Stimulated activated CD8-positive, alpha-beta memory T cell treated with anti-CD3 and anti-CD28 coated beads, Interleukin-2, amount 100 ng/mL, for 48 hours (primary cell): Measurements from ENCODE around the gene U2AF1L4.

Source experiments
- DNase-seq, 2 donors: peaks; one replicate each; pipeline ENCODE4 v3.0.0-alpha.2; 2020; ENCODE audit warnings: low read depth in 2 of 2

U2AF1L4 gene, protein sequence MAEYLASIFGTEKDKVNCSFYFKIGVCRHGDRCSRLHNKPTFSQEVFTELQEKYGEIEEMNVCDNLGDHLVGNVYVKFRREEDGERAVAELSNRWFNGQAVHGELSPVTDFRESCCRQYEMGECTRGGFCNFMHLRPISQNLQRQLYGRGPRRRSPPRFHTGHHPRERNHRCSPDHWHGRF

DNA sequence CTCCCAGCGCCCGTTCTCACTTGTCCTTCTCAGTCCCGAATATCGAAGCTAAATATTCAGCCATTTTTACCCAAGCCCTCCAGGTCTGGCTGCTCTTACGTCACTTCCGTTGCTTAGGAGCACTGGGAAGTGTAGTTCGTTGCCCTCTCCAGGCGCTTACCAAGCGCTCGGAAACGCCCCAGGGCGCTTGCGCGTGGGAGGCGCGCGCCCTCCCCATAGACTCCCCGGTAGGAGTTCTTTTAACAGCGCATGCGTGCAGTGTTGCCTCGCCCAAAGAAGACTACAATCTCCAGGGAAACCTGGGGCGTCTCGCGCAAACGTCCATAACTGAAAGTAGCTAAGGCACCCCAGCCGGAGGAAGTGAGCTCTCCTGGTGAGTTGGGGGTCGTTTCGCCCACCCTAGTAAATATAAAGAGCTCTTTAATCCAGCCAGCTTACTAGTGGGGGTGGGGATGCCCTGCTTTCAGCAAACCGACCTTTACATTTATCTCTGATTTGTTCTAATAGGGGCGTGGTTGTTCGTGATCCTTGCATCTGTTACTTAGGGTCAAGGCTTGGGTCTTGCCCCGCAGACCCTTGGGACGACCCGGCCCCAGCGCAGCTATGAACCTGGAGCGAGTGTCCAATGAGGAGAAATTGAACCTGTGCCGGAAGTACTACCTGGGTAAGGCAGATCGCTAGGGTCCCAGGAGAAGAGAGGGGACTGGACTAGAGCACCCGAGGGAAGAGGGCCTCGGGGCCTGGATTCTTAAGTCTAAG, at the start of gene U2AF1L4, which contains the start of gene PSENEN:
Gene U2AF1L4 (minus strand): TSS at position 91 of the 759 bp plus-strand sequence. CDS start 27 bp downstream, at position 64.
Gene PSENEN (plus strand): TSS at position 324 of the 759 bp plus-strand sequence. CDS start 280 bp downstream, at position 604.
- DNase-seq = peak; percentile 88 to 92

DNA sequence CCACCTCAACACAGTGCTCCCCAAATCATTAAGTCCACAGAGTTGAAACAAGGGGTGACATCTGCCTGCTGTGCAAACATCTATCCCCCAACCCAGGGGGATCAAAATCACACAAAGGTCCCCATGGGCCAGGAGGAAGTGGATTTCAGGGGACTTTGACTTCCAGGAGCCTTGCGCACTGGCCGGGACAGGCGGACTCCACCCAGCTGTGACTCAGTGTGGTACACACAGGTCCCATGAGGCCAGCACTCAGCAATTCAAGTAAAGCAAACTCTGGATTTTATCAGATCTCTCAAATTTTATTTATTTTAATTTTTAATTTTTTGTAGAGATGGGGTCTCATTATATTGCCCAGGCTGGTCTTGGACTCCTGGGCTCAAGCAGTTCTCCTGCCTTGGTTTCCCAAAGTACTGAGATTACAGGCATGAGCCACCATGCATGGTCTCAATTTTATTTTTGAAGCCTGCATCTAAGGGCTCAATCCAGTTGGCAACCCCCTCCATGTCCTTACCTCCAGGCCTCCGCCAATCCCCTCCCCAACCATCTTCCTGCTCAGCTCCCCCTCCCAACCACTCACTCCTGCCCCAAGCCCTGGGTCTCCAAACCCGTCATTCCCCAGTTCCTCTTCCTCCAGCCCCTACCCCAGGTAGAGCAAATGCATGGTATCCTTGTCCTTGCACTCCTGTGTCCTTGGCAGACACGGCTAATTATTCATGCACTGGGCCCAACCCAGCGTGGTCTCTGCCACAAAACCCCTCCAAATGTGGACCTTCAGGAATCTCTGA, 48.4 kb upstream of the U2AF1L4 start:
- DNase-seq = no peak

DNA sequence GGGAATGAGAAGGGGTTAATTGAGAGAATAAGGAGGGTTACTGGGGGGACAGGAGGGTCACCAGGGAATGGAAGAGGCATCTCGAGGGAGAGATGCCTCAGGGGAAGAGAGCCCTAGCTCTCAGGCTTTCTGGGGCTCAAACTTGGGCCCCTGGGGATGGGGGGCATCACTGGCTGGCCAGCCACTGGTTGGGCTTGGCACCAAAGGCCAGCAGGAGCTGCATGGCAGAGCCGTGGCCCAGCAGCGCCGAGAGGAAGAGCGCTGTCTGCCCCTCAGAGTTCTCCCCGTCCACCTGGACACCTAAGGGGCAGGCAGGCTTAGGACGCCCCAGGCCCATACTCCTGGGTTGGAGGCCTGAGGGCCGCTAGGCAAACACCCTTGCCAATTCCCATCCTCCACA, 47.7 kb upstream of the U2AF1L4 start:
- no peak for DNase-seq

DNA sequence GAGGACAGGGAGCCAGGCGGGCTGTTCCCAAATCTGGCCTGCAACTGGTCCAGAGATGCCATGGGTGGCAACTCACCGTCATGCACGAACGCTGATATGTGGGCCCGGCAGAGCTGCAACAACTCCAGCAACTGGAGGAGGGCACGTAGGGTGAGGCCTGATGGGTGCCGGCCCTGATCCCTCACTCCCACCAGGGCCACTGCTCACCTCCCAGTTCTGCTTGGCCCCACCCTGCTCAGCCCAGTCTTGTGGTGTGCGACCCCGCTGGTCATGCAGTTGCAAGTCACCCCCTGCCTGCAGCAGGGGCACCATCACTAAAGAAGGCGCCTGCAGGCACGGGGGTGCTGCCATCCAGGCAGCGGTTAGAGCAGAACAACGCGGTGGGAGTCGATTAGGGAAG, 47.1 kb upstream of the U2AF1L4 start:
- DNase-seq = no peak

DNA sequence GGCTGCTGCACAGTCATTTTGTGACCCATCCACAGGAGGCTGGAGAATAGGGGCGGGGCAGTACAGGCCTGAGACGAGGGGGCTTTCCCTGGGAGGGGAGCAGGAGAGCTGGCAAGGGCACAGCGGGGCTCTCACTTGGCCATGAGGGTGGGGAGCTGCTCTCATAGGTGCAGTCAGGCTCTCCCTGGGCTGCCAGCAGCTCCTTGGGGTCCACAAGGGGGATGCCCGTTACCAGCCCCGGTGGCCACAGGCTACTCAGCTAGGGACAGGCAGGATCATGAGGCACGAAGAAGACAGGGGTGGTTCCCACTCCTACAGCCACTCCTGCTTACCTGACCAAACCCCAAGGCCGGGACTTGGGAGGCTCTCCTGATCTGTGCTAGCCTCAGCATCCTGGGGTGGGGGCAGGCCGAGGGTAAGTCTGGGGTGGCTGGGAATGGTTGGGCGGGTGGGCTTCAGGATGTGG, 46.6 kb upstream of the U2AF1L4 start:
- no peak for DNase-seq

DNA sequence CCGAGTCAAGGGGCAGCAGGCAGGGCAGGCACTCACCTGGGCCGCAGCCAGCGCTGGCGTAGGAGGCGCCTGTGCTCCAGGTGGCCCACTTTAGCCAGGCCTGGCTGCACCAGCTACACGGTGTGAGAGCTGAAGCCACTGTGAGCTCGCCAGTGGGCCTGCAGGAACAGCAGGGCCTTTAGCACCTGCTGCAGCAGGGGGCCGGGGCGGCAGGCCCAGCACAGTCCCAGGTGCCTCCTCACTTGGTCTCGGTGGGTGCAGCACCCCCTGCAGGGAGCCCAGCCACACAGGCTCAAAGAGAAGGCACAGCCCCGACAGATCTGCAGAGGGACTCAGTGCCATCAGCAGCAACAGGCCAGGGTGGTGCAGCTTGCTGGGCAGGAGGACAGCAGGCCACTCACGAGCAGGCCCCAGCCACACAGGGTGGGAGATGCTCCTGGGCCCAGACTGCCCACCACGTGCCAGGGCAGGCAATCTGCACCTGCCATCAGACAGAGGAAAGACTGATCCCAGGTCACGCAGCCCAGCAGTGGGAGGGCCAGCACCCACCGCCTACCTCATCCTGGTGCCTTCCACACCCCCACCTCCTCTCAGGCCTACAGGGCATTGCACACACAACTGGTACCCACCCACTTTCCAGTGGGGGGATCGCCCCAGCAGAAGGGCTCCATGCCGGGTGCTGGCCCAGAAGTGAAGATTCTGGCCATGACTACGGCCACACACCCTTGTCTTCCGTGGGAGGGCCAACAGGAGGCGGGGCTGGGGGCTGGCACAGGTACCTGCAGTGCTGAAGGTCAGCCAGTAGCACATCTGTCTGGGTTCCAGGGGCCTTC, 46.0 kb upstream of the U2AF1L4 start:
- no peak for DNase-seq

DNA sequence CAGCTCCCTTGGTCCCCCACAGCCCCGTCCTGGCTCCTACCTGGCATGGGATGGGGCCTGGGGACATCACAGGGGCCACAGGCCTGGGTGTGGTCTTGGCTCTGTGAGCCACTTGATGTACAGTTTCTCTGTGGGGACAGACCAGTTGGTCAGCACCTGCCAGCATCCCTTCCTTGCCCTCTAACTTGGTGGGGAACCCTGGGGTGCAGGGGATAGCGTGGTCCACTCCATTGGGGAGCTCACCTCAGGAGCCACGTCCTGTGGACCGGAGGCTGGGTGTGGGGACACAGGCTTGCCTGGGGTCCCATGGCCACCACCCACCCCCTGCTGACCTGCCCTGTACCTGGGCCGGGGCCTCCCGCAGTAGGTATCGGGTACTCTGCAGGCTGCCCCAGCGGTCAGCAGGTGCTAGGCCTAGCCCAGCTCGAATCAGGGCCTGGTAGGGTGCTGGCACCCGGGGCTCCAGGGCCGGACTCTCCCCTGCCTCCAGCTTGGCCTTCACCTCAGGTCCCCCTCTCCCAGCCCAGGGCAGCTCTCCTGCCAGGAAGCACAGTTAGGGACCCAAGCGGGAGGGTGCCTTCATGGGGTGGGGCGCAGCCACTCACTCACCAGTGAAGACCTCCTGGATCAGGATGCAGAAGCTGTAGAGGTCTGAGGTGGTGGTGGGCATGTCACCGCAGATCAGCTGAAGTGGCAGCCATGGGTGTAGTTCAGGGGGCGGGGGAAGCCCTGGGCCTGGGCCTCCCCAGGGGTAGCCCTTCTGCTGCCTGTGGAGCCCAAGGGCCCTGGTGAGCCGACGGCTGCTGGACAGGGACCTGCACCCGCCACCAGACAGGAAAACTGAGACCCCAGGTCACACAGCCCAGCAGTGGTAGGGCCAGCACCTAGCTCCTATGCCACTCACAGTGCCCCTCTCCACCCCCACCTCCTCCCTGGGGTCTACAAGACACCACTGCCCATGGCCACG, 45.0 kb upstream of the U2AF1L4 start:
- no peak for DNase-seq

DNA sequence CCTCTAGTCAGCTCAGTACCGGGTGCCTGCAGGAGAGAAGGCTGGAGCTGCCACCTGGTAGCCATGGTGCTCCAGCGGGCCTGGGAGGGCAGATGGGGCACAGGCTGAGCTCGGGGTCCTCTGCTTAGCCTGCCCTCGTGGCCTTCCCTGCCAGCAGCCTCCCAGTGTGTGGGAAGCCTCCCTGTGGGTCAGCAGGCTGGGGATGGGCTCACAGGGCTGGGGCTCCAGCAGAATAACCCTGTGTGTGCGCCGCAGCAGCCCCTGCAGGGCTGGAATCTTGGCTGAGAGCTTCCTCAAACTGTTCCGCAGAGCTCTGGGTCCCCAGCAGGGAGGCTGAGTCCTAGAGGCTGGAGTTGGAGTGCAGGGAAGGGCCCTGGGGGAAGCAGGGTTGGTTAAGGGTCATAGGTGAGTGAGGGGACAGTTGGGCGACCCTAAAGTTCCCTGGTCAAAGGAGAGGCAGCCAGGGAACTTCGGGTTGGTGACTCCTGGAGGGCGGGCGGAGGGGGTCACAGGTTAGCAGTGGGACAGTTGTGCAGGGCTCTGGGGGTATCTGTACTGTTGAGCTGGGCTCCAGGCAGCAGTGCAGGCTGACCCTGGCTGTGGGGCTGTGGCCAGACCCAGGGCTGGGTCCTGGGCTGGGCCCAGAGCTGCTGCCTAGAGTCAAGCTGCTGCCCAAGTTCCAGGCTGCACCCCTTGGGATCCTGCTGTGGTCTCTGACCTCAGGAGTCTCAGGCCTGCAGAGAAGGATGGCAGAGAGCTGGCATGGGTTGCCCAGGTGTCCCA, 44.2 kb upstream of the U2AF1L4 start:
- no peak for DNase-seq

DNA sequence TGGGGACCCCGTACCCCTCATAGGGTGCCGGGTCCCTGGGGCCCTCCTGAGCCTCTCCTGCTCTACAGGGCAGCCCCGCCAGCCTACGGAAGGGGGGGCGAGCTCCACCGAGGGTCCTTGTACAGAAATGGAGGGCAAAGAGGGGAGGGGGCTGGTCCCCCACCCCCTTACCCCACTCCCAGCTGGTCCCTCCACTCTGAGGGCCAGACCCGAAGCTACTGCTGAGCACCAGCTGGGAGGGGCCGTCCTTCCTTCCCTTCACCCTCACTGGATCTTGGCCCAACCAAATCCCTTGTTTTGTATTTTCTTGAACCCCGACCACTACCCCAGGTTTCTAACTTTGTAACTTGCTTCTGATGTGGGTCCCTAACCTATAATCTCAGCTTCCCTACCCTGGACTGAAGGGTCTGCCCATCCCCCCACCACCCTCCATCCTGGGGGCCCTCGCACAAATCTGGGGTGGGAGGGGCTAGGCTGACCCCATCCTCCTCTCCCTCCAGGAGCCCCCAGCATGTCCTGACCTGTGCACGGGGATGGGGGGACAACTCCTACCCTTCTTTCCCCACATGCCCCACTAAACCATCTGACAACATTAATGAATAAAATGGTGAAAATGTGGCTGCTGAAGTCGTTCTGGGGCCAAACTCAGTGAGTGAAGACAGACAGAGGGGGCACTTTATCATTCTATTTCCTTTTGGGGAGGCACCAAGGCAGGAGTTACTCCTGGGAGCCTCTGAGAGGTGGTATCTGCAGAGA, 43.2 kb upstream of the U2AF1L4 start:
- DNase-seq = no peak

DNA sequence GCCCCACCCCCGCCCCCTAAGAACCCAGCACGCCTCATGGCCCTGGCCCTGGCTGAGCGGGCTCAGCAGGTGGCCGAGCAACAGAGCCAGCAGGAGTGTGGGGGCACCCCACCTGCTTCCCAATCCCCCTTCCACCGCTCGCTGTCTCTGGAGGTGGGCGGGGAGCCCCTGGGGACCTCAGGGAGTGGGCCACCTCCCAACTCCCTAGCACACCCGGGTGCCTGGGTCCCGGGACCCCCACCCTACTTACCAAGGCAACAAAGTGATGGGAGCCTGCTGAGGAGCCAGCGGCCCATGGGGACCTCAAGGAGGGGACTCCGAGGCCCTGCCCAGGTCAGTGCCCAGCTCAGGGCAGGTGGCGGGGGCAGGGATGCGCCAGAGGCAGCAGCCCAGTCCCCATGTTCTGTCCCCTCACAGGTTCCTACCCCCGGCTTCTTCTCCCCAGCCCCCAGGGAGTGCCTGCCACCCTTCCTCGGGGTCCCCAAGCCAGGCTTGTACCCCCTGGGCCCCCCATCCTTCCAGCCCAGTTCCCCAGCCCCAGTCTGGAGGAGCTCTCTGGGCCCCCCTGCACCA, 42.1 kb upstream of the U2AF1L4 start:
- DNase-seq = no peak

DNA sequence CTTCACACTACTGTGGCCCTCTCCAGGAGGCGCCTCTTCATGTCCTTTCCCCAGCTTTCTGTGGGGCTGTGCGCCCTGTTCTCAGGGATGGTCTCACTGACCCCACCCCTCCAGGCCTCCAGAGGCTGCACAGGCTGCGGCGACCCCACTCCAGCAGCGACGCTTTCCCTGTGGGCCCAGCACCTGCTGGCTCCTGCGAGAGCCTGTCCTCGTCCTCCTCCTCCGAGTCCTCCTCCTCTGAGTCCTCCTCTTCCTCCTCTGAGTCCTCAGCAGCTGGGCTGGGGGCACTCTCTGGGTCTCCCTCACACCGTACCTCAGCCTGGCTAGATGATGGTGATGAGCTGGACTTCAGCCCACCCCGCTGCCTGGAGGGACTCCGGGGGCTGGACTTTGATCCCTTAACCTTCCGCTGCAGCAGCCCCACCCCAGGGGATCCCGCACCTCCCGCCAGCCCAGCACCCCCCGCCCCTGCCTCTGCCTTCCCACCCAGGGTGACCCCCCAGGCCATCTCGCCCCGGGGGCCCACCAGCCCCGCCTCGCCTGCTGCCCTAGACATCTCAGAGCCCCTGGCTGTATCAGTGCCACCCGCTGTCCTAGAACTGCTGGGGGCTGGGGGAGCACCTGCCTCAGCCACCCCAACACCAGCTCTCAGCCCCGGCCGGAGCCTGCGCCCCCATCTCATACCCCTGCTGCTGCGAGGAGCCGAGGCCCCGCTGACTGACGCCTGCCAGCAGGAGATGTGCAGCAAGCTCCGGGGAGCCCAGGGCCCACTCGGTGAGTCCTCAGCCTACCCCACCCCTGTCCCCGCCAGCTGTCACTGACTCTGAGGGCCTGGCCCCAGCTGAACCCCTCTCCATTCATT, 41.3 kb upstream of the U2AF1L4 start:
- no peak for DNase-seq

DNA sequence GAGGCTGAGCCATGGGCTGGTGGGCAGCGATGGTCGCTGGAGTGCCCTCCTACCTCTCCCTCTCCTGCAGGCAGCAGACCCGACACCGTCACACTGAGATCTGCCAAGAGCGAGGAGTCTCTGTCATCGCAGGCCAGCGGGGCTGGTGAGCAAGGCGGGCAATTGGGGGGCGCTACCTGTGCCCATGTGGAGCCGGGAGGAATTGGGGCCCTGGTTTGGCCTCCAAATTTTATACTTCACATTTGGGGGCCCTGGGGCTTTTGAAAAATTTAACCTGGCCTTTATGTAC, 40.1 kb upstream of the U2AF1L4 start:
- no peak for DNase-seq

DNA sequence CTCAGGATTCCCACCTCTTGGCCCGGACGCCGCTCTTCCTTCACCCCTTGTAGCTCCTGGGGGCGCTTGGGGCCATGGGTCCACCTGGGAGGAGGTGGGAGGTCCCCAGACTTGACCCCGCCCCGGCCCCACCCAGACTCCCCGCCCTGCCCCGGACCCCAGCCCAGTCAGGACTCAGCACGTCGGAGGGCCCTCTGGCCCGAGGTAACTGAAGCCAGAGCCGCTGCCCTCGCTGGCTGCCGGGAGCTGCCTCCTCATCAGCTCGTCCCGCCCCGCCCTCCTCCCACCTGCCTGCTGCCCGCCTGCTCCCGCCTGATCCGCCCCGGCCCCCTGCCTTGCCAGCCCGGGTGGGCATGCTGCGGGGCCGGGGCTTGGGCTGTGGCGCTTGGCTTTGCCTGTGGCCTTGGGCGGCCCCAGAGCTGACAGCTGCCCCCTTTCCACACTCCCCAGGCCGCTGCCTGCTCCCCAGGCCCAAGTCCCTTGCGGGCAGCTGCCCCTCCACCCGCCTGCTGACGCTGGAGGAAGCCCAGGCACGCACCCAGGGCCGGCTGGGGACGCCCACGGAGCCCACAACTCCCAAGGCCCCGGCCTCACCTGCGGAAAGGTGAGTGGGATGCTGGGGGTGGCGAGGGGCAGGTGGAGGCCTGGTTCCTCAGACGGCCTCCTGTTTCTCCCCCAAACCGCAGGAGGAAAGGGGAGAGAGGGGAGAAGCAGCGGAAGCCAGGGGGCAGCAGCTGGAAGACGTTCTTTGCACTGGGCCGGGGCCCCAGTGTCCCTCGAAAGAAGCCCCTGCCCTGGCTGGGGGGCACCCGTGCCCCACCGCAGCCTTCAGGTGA, 39.5 kb upstream of the U2AF1L4 start:
- DNase-seq = no peak

DNA sequence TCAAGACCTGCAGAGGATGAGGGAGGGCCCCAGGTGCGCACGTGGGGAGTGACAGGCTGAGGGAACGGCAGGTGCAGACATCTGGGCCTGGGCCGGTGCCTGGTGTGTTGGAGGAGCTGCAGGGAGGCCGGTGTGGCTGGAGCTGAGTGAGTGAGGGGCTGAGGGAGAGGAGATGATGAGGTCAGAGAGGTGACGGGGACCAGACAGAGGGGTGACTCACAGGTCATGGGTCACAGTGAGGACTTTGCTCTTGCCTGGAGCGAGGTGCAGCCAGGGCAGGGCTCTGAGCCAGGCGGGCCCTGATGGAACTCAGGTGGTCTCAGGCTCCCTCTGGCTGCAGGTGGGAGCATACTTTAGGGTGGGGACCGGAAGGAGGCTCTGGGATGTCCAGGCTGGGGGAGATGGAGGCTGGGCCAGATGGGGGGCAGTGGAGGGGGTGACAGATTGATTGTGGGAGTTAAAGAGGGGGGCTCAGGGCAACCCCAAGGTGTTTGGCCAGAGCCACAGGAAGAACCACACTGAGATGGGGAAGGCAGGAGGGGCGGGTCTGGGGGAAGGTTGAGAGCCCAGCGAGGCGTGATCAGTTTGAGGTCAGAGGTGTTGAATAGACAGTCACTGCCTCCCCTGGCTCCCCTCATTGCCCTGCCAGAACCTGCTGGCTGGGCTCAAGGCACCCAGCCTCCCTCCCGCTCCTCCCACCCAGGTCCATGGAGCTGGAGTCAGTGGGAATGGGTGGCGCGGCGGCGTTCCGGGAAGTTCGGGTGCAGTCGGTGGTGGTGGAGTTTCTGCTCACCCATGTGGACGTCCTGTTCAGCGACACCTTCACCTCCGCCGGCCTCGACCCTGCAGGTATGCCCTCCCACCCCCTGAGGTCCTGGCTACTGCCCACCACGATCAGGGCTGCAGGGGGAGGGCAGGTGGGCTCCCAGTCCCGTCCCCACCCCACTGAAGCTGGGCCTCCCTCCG, 38.5 kb upstream of the U2AF1L4 start:
- no peak for DNase-seq

DNA sequence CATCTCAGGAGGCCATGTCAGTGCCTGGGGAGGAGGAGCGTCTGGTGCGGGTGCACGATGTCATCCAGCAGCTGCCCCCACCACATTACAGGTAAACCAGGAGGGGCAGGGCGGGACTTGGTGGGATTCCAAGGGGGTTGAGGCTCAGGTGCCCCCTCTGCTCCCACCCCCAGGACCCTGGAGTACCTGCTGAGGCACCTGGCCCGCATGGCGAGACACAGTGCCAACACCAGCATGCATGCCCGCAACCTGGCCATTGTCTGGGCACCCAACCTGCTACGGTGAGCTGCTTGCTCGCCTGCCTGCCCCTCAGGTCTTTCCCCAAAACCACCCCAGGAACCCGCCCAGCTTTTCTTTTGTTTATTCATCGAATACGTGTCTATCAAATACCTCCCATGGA, 37.4 kb upstream of the U2AF1L4 start:
- DNase-seq = no peak

DNA sequence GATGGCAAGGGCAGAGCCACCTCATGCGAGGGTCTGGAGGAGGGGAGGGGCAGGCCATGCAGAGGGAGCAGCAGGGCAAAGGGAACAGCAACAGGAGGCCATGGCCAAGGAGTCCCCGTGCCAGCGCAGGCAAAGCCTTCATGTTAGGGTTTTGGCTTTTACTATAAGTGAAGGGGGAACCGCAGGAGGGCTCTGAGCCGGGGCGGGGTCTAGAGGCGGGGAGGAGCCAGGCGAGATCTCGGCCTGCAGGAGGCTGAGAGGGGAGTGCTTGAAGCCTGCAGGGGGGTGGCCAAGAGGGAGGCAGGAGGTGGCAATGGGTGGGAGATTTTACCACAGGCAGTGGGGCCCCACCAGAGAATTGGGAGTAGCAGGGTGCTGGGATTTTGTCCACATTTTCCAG, 36.4 kb upstream of the U2AF1L4 start:
- DNase-seq = no peak
